GM18505 (cell line): ENCODE results near the gene DCLK1.

Experiments used
- ATAC-seq: cut with Tn5 transposase; IDR thresholded peaks from one replicate; pipeline ENCODE4 v1.9.1; 2021; ENCODE audit not compliant: unreplicated experiment
- POLR2A ChIP-seq: IDR thresholded peaks from 4 replicates; pipeline ENCODE4 v1.6.1; 2011; ENCODE audit warnings: borderline replicate concordance; ENCODE audit not compliant: insufficient read depth, insufficient read length; ENCODE audit errors: extremely low read depth

DCLK1 gene

DNA sequence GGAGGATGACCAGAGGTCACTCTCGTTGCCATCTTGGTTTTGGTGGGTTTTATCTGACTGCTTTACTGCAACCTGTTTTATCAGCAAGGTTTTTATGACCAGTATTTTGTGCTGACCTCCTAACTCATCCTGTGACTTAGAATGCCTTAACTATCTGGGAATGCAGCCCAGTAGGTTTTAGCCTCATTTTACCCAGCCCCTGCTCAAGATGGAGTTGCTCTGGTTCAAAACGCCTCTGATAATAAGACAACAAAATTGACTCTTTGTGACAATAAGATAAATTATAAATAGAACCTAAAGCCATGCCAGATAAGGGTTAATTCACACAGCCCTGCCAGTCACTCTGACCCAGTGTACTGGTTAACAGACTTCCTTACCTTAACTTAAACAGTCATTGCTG lies 387.0 kb downstream of the DCLK1 start:
- TF ChIP-seq POLR2A: no peak
- no peak for ATAC-seq

DNA sequence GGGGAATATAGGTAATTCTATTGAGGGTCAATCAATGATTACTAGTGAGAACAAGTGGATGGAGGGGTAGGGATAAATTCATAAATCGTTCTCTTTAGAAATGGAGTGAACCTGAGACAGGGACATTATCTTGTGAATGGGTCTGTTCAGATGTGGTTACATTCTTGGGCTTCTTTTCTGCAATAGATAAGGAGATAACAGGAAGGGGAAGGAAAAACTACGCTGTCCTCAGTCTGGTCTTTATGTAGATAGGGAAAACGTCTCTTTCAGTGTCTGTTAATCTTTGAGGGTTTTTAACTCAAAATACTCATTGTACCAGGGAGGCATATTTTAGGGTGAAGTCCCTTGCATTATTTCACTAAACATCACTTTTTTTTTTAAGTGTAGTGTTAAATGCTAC lies 388.0 kb downstream of the DCLK1 start:
- TF ChIP-seq POLR2A: no peak
- ATAC-seq: no peak

GRCh38 chr13:35741657-35742056 lies 389.5 kb downstream of the DCLK1 start:
- ATAC-seq: no peak
- no peak for TF ChIP-seq POLR2A

- TF ChIP-seq POLR2A: no peak
- no peak for ATAC-seq
Observed at GRCh38 chr13:35736876-35737275, 394.3 kb downstream of the DCLK1 start.

DNA sequence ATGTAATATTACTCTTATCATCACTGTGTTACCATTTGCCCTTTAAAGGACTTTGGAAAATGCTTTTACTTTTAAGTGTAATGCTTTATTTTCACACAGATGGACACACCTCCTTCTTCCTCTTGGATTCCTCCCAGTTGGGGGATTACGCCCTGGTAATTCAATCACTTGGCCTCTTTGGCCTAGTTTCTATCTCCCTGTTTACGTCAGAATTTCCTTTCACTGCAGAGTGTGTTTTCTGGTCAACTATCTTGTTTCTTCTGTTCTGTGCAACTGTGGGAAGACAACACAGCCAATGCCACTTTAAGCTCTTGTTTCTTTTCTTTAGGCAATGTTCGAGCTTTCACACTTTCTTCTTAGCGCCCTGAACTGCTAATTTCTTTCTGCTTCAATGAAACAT lies 397.4 kb downstream of the DCLK1 start:
- no peak for ATAC-seq
- TF ChIP-seq POLR2A: no peak

DNA sequence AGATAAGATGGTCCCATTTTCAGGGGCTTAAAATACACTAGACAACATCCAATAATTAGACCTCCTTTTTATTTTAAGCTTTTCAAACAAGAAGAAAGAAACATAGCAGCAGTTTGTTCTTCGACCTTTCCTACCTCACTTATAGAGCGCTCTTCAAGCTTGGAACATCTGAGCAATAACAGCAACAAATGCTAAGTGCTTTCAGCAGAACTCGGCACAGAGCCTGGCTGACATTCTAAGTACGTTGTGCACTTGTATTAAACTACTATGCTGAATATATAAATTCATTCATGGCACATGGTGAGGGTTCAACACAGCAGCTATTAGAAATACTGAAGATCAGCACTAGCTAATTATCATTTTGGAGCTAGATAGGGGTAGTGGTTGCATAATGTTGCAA lies 398.6 kb downstream of the DCLK1 start:
- no peak for ATAC-seq
- TF ChIP-seq POLR2A: no peak

GRCh38 chr13:35731471-35731870 lies 399.7 kb downstream of the DCLK1 start:
- no peak for ATAC-seq
- no peak for TF ChIP-seq POLR2A

DNA sequence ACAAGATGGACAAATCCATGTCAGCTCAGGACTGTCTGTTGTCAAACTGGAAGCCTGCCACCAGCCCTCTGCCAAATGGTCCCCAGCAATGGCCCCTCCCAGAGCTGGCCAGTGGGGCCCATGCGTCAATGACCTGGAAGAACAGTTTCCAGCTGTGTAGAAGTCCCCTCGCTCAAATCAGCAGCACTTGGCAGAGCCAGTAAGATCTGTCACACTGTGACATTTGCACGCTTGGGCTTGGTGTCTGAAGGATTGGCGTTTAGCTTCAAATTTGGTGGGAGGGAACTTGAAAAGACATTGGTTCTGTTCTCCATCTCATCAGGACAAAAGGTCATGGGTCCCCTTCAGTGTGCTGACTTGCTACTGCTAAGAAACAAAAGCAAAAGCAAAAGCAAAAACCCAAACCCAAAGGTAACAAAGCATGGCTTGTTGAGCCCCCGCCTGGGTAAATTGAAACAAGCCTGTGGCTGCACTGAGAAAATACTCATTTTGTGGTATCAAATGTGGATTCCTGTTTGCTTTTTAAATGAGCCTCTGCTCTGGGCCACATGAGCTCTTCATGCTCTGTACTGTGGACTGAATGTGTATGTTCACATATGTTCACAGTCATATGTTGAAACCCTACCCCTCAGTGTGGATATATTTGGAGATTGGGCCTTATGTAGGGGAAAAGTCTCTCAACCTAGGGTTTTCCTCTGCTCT lies 401.1 kb downstream of the DCLK1 start:
- ATAC-seq: no peak
- no peak for TF ChIP-seq POLR2A

DNA sequence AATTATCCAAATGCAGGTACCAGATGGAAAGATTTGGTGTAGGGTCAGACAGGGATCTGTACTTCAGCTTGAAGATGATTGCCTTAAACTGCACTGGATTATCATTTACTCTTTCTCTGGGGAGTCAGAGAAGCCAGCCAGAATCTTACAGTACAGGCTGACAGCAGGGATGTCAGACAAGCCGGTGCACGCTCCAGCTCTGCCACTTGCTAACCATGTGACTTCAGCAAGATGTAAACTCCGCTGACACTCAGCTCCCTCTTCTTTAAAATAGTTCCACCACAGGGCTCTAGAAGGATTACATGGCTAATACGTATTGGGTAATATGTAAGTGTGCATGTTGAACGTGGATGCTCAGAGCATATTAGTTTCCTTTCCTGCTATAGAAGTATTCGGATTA lies 403.3 kb downstream of the DCLK1 start:
- TF ChIP-seq POLR2A: no peak
- ATAC-seq: no peak

DNA sequence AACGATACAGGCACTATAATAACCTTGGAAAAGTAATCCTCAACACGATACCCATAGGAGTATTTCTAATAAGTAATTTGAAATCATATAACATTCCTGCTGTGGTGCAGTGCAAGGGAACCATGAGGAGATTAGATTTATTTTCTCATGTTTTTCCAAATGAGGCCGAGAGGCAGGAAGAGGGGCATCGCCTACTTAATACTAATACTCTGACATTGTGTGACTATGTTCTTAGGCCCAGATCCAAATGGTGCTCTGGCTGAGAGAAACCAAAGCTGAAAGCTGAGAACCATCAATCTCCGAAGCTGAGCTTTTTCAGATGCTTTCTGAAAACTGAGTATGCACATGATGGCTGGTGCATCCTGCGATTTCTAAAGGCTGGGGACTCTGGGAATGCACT lies 406.7 kb downstream of the DCLK1 start:
- TF ChIP-seq POLR2A: no peak
- ATAC-seq: no peak

GRCh38 chr13:35723821-35724220 lies 407.4 kb downstream of the DCLK1 start:
- TF ChIP-seq POLR2A: no peak
- no peak for ATAC-seq

GRCh38 chr13:35723053-35723461 lies 408.1 kb downstream of the DCLK1 start:
- no peak for TF ChIP-seq POLR2A
- no peak for ATAC-seq

GRCh38 chr13:35722458-35723052 lies 408.6 kb downstream of the DCLK1 start:
- no peak for ATAC-seq
- no peak for TF ChIP-seq POLR2A

DNA sequence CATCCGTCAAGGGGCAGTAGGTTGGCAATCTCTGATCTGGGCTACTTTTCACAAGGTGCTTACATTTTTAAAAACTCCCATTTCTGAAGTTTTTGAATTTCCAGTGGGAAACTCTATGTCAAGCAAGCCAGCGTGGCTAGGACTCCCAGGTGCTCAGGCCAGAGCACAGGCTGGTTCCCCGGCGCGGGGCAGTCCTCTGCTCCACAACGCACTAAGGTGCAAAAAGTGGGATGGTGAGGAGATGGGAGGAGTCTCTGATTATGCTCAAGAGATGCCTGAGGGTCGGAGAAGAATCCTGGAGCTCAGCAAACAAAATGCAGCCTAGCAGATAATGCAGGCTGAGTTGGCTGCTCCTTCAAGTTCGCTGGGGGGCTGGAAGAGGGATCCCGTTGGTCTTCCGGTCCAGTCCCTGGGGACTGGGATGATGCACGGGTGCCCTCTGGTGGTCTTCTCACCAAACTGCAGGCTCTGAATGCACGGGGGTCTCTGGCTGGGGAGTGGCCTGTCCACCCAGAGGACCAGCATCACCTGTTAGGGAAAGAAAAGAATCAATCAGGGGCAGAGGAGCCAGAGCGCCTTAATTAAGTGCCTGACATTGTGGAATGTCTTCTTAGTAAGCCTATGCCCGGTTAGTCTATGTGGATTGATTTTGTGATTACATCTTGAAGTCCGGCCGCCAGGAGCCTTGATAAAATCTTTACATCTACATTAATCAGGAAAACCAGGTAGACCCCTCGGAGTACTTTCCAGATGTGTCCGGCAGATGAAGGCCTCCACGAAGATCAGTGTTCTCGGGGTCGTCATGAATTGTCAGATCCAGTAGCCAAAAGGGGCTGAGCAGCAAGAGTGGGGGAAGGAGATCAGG lies 410.3 kb downstream of the DCLK1 start:
- no peak for TF ChIP-seq POLR2A
- ATAC-seq: peak; percentile 66
